NK-92 treated with Interleukin-12 subunit alpha and Interleukin-12 subunit beta, amount 100 ng/mL, for 24 hours (cell line): ENCODE results near the gene EIF4EBP3.

ENCODE experiments used
- DNase-seq: peaks from one replicate; lab custom pipeline; 2025; lab: John Stamatoyannopoulos, UW

The EIF4EBP3 gene

DNA sequence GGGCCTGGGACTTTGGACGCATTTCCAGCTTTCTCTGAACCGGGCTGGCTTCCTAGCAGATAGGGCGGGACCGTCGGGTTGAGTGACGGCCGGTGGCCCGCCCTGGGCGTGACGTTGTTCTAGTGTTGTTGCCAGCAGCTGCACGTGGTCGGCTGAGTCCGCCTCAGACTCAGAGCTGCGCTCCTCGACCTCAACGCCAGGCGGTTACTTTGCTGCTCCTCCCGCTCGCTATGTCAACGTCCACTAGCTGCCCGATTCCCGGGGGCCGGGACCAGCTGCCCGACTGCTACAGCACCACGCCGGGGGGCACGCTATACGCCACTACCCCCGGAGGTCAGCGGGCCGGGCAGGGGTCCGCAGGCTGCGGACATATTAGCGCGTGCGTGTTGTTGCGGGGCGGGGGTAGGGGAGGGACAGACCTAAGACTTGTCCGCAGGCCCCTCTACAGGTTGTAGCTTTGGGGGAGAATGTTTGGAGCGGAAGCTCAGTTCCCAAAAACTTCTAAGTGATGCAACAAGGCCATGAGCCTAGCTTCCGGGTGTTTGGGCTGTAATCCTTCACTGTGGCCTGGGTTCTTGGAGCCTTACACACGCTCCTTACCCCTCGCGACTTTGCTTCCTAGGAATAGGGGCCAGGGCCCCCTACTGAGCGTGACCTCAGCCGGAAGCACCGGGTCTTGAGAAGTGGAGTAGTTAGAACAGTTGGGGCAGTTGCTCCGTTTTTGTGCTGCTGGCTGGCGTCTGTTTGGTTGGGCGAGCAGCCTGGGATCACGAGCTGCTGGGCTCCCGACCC, at the start of gene EIF4EBP3:
TSS of gene EIF4EBP3 (plus strand) at position 155 of the 792 bp plus-strand sequence. CDS start at position 231, 76 bp downstream.
- DNase-seq, result no peak

DNA sequence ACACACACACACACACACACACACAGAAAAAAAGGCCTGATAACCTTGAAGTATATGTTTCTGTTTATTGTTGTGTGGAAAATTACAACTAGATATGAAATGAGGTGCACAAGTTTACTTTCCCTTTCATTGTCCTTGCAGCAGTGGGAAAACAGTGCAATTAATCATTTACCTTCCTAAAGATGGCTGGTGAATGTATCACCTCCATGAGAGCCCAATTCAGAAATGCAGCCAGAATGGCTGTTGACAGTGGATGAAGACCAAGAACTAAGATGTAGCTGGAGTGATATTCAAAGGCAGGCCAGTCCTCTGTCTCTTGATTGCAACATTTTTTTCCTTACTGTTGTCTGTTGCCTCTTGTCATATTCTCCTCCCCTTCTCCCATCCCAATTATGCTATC, 49.6 kb upstream of the EIF4EBP3 start:
- no peak for DNase-seq

DNA sequence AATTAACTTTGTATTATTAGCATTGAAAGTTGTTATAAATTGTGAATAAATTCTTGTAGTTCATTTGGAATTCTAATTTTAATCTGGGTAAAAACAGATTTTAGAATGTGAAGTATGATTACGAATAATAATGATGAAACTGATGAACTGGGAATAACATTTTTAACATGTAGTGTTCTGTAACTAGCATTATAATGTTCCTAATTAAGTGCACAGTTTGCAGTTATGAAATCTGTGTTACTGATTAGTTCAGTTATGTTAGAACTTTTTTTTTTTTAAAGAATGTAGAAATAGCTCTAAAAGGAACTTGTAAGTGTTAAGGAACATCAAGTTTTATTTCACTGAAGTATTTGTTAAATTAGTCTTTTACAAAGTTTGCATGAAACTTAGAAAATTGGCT, 48.9 kb upstream of the EIF4EBP3 start:
- no peak for DNase-seq

DNA sequence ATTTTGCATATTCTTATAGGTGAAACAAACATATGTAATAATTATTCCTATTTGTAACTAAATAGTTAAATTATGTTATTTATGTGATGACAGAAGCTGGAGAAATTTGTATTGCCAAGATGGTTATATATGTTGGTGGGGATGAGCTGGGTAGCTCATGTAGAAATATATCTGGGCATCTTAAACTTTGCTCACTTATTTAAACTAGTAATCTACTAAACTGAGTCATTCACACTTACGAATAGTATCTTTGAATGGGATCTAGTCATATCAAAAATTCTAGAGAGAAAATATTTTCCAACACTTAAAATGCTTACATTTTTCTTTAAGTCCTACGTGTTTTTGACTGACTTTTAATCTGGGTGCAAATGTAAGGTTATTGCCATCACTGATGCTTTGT, 44.6 kb upstream of the EIF4EBP3 start:
- no peak for DNase-seq

DNA sequence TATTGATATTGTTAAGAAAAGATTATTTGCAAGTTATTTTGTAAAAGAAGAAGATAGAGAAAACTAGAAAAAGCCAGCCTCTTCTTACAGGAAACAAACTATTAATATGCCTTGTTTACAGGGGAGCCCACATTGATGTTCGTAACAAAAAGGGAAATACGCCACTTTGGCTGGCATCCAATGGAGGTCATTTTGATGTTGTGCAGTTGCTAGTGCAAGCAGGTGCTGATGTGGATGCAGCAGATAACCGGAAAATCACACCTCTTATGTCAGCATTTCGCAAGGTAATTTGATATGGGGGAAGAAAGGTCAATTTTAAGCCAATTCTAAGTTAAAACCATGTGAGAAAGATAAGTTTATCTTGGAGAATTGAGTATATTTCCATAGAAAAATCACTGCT, 37.6 kb upstream of the EIF4EBP3 start:
- no peak for DNase-seq

DNA sequence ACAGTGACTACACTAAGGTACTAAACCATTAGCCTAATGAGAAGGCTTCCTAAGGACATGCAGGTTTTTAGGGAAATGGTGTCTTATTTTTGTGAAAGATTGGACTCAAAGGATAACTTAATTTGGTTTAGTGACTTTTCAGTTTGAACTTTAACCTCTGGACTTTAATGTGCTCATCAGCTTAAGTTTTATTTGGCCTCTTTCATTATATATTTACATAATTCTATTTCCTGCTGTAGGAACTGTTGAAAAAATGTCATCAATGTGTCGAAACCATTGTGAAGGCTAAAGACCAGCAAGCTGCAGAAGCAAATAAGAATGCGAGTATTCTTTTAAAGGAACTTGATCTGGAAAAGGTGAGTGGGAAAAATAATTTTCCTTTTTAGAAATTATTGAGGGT, 34.3 kb upstream of the EIF4EBP3 start:
- no peak for DNase-seq

DNA sequence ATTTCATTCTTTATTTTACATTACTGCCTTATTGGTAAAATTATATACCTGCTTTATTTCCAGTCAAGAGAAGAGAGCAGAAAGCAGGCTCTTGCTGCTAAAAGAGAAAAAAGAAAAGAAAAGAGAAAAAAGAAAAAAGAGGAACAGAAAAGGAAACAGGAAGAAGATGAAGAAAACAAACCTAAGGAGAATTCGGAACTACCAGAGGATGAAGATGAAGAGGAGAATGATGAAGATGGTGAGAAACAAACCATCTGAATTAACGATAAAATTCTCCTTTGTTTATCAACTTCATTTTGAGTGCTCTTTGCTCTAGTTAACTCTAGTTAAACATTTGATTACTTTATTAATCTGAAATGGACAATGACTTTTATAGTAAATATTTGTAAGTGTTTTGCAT, 23.5 kb upstream of the EIF4EBP3 start:
- no peak for DNase-seq

DNA sequence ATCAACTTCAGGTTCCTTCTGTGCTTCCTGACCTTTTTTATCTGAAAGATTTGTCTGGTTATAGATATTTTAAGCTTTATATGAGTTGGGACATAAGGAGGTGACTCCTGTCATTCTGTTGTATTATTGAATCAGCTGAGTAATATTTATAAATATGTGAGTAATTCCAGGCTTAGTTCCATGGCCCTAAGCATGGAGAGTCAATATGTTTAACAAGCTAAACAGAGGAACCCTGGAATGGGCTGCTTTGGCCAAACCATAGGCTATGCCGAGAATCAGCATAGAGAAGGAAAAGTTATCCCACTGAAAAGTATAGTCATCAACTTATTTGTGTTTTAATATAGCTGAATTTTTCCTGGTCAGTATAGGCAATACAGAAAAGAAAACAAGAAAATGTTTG, 7.2 kb upstream of the EIF4EBP3 start:
- DNase-seq, result no peak

DNA sequence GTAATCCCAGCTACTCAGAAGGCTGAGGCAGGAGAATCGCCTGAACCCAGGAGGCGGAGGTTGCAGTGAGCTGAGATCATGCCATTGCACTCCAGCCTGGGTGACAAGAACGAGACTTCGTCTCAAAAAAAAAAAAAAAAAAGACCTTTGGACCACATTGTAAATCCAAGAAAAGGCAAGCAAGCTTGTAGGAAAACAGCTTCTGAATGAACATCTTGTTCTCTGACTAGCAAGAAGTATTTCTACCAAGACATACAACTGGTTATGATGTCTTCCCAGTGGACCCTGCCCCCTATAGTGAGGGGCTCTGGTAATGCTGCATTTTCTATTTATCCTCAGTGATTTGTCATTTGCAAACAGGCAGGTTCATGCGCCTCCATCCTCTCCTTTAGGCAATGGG, 4.5 kb upstream of the EIF4EBP3 start:
- DNase-seq, result no peak

DNA sequence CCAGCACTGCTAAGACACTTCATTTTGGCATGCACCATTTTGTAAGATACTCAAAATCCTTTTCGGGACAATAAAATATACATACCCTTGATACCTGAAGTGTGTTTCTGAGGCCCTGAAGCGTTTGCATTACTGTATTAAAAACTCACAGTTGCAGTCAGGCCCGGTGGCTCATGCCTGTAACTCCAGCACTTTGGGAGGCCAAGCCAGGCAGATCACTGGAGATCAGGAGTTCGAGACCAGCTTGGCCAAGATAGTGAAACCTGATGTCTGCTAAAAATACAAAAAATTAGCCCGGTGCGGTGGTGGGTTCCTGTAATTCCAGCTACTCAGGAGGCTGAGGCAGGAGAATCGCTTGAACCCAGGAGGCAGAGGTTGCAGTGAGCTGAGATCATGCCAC, 2.5 kb upstream of the EIF4EBP3 start:
- DNase-seq, result no peak

DNA sequence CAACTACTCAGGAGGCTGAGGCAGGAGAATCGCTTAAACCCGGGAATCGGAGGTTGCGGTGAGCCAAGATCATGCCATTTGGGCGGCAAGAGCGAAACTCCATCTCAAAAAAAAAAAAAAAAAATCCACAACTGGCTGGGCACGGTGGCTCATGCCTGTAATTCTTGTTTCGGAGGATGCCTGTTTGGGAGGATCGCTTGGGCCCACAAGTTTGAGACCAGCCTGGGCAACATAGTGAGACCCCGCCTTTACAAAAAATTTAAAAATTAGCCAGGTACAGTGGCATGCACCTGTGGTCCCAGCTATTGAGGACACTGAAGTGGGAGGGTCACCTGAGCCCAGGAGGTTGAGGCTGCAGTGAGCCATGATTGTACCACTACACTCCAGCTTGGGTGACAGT, 1.9 kb upstream of the EIF4EBP3 start:
- DNase-seq, result no peak

DNA sequence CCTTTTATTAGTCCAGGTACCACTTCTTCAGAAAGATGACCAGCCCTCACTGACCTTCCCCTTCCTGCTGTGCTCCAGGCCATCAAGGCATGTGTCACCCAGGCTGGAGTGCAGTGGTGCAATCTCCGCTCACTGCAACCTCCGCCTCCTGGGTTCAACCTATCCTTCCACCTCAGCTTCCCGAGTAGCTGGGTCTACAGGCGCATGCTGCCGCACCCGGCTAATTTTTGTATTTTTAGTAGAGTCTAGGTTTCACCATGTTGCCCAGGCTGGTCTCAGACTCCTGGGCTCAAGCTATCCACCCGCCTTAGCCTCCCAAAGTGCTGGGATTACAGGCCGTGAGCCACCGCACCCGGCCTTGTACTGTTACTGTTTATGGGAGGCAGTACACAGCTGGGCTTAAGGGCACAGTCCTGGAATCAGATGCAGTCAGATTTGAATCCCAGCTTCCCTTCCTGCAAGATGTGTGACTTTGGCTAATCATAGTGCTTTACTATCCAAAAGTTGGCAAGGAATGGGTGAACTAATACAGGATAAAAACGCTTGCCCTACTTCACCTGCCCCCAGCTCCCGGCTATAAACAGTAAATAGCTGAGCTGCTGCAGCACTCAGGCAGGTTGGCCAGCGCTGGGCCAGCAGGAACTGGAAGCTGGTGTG, 483 bp upstream of the EIF4EBP3 start:
- DNase-seq, result no peak

DNA sequence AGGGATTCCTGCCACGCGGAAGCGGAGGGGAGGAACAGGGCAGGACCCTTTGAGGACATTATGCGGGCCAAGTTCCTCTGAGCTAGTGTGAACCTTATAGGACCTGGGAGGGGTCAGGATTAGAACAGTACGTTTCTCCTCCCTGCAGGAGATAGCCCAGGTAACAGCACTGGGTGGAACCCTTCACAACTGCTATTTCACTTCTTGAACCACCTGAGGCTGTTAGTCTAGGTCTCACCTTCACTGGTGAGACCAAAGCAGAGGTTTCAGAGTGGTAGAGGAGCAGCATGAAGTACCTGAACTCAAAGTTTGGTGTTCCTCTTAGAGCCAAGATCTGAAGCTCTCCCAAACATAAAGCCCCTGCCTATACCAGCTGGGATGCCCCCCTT, 832 bp downstream of the EIF4EBP3 start:
- DNase-seq, result no peak

DNA sequence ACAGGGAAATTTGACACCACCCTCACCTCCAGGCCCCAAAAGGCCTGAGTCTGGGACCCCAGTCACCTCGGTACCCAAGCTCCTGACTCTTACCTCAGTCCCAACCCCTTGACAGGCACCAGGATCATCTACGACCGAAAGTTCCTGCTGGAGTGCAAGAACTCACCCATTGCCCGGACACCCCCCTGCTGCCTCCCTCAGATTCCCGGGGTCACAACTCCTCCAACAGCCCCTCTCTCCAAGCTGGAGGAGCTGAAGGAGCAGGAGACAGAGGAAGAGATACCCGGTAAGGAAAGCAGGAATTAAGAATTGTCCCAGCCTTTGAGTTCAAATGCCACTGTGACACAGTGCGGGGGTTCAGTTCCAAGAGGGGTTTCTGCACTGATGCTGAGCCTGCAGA, 1.3 kb downstream of the EIF4EBP3 start:
- DNase-seq, result no peak

DNA sequence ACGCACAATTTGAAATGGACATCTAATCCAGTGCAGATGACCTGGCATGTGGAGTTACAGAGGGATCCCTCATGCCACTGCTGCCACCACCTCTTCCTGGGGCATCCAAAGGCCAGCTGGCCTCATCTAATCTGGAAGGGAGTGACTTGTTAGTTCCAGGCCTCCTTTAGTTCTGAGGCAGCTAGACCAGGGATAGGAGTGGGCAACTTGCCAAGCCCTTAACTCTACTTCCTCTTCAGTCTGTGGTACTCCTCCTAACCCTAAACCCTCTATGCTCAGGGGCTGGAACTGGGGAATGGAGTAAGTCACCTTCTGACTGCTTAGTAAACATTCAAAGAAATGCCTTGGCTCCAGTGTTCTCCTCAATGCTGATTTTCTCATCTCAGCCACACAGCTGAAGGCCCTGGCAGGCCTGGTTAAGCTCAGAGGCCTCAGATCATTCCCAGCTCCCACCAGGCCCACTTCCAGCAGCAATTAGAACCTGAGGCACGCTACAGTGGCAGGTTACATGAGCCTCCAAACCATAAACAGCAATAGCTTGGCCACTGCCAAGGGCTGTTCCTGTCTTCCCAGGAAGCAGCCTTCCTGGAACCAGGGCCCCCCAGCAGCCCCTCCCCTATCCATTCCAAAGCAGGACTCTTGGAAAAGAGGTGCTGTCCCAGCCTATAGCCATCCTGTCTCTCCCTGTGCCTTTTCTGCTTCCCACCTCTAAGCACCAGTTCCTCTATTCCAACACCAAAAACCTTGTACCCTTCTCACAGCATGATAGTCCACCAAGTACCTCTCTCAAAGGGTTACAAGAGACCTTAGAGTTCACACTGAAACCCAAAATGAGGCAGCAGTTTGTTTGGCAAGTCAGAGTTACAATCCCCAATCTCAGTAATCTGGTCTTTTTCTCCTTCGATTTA, 2.0 kb downstream of the EIF4EBP3 start:
- no peak for DNase-seq

DNA sequence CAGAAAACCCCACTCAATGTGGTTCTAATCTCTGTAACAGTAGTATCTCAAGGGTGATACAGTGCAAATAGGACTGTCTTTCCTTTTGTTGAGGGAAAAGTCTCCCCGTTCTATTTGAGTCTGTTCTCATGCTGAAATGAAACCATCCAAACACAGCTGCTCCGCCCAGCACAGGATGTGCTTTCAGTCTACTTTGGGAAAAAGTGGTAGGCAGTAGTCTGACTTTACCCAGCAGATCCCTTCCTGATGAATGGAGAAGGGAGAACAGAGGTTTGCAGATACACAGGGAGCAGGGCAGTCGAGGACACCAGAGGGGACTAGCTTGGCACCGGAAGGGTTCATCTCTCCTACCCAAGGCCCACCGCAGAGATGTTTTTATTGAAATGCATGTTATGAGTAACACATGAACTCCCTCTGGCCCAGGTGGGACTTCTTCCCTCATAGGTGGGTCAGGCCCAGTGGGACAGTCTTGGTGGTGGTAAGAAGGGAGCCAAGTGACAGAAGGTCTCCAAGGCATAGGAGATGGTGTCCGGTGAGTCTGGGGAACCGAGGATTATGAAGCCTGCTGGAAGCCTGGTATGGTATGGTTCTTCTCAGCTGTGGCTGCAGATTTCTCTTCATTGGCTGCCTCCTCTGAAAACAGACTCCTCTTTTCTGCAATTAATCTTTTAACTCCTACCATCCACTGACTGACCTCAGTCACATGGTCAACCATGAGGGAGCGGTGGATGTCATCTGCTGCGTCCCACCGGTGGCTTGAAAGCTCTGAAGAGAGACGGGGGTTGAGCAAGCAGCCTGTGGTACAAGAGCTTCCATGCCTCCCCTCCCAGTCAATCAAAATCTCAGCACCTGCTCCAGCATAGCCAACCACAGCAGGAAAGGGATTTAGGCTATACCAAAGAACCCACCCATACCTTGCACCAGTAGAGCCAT, 3.0 kb downstream of the EIF4EBP3 start:
- no peak for DNase-seq

DNA sequence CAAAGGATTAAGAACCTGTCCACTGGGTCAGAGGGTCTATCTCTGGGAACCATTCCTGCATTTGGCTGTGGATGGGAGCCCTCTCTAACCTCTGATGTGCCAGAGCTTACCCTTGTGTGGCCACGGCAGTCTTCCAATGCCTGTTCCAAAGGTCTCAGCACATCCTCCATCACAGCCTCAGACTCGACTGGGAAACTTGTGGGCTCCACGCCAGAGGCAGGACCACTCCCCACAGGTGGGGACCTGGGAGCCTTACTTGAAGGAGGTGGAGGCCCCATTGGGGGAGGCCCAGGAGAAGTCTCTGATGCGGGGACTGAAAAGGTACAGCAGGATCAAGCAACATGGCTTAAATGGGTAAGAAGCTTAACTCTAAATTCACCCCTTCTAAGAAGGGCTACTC, 4.4 kb downstream of the EIF4EBP3 start:
- DNase-seq, result no peak

DNA sequence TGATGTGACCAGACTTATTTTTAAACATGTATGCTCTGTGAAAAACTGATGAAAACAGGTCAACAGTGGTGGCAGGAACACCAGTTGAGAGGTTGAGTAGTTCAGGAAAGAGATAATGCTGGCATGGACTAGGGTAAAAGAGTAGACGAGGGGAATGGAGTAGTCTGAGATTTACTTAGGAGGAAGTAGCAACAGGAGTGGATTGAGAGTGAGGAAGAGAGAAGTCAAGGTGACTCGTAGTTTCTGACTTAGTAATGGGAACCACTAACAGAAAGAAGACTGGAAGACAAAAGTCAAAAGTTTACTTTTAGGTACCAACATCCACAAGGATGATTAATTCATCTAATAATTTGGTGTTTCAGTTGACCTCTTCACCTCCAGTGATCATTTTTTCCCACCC, 6.2 kb downstream of the EIF4EBP3 start:
- no peak for DNase-seq

DNA sequence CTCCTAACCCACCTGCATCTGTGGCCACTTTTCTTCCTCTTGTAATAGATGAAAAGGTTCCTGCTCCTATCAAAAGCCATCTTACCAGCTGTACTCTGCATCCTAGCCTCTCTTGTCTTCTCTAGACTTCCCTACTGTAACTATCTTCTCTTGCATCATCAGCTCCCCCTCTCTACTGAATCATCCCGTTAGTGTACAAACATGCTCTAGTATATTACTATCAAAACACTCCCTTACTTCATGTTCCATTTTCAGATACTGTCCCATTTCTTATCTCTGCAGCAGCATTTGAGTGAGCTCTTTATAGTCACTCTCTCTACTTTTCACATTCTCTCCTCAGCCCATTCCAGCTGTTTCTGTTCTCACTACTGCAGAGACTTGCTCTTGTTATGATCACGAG, 7.0 kb downstream of the EIF4EBP3 start:
- no peak for DNase-seq

DNA sequence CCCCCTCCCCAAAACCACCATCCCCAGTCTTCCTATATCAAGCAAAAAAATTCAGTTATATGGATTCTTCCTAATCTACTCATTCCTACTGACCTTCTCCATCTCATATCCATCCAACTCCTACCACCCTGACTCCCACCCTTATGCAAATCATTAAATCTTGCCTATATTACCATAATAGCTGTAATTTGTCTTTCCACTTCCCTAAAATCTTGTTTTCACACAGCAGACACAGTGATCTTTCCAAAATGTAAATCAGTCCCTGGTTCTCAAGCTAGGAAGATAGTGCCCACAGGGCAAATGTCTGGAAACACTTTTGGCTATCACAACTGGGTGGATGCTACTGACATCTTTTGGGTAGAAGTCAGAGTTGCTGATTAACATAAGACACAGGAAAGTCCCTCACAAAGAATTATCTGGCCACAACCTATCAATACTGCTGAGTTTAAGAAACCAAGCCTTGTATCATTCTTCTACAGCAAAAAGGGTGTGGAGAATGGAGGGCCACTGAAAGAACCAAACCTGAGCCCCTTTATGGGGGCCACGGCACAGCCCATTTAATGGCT, 8.4 kb downstream of the EIF4EBP3 start:
- DNase-seq, result no peak

DNA sequence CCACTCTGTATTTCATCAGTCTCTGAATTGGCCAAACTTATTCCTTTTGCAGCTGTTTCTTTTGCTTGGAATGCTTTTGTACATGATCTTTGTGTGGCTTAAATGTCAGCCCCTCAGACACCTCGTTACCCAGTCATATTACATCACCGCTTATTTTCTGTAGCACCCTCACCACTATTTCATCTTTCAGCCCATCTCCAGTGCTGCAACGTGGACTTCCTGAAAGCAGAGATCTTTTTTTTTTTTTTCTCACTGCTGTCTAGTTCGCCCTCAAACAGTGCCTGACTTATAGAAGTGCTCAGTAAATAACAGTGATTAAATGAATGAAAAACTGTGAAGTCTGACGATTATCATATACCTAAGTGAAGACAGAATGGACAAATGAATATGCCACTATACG, 9.0 kb downstream of the EIF4EBP3 start:
- DNase-seq, result no peak
